ENCODE data around the gene FGD6. TPM values are rescaled to one million over a fixed set of nuclear protein-coding genes. Genes with fewer than 3 reads are reported as not detected.

FGD6 gene
- total and polyA plus RNA-seq, 3 donors from 2014 or later: 4.8 to 13.6 (median 13.1) TPM

DNA sequence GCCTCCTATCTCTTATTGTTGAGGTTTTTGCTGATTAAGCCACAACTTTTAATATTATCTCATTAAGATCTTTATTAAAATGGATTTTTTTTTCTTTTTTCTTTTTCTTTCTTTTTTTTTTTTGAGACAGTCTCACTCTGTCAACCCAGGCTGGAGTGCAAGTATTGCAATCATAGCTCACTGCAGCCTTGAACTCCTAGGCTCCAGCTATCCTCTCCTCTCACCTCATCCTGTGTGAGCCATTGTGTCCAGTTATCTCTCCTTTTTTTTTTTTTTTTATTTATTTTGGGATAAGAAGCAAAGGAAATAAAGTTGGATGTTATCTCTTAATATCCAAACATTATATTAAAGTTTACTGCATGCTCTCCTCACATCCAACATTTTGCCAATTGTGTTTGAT, 13.0 kb upstream of the FGD6 start:
- no peak overlapping the region for H3K27ac ChIP-seq
- intact Hi-C loops (cut with DNase I; ENCODE audit: low total_unique reads): no loop called here
- H3K4me1 ChIP-seq: peaks cover 15% of the 10 kb centered on the region

DNA sequence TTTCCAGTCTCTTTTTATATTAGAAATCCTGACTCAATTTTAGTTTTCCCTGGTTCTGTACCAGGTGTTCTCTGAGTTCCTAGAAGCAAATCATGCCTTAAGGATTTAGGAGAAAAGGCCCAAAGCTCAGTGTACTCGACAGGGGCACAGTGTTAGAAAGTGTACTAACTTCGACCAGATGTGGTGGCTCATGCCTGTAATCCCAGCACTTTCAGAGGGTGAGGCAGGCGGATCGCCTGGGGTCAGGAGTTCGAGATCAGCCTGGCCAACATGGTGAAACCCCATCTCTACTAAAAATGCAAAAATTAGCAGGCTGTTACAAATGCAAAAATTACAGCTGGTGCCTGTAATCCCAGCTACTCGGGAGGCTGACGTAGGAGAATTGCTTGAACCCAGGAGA, 12.4 kb upstream of the FGD6 start:
- Histone ChIP-seq H3K27me3 (no peaks in the 10 kb centered on the region), H3K9me3 (no peaks in the 10 kb centered on the region), H3K4me1 (peaks cover 15% of the 10 kb centered on the region), H3K27ac (no peak overlapping the region), H3K4me3 (no peak overlapping the region), H3K36me3 (ENCODE audit: low read depth, missing control alignments) (no peaks in the 10 kb centered on the region)
- no peak for DNase-seq
- TF ChIP-seq, protein P1, sequence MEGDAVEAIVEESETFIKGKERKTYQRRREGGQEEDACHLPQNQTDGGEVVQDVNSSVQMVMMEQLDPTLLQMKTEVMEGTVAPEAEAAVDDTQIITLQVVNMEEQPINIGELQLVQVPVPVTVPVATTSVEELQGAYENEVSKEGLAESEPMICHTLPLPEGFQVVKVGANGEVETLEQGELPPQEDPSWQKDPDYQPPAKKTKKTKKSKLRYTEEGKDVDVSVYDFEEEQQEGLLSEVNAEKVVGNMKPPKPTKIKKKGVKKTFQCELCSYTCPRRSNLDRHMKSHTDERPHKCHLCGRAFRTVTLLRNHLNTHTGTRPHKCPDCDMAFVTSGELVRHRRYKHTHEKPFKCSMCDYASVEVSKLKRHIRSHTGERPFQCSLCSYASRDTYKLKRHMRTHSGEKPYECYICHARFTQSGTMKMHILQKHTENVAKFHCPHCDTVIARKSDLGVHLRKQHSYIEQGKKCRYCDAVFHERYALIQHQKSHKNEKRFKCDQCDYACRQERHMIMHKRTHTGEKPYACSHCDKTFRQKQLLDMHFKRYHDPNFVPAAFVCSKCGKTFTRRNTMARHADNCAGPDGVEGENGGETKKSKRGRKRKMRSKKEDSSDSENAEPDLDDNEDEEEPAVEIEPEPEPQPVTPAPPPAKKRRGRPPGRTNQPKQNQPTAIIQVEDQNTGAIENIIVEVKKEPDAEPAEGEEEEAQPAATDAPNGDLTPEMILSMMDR (IDR thresholded peaks at IDR 0.05): no peak
- TF ChIP-seq POLR2A (IDR thresholded peaks at IDR 0.05): no peak
- 81 to 83% methylated on average over 7 of the region's 7 CpGs for WGBS, 2 donors
- intact Hi-C loops (cut with DNase I; ENCODE audit: low total_unique reads): no loop called here

More for the DNA sequence above, 13.0 kb upstream of the FGD6 start:
- Histone ChIP-seq H3K4me3 (no peak overlapping the region), H3K27me3 (no peaks in the 10 kb centered on the region), H3K36me3 (ENCODE audit: low read depth, missing control alignments) (no peaks in the 10 kb centered on the region), H3K9me3 (no peaks in the 10 kb centered on the region)
- TF ChIP-seq POLR2A (IDR thresholded peaks at IDR 0.05): no peak
- TF ChIP-seq, protein P1 (IDR thresholded peaks at IDR 0.05): no peak
- DNase-seq: no peak

DNA sequence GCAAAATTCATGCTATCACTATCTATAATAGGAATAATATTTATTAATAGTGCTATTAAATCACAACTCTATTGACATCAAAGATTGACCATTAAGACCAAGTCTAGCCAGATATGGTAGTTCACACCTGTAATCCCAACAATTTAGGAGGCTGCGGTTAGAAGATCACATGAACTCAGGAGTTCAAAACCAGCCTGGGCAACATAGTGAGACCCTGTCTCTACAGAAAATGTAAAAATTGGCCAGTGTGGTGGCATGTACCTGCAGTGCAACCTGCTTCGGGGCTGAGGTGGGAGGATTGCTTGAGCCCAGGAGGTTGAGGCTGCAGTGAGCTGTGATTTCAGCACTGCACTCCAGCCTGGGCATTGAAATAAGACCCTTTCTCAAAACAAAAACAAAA, 11.3 kb upstream of the FGD6 start:
- WGBS, 2 donors: 87 to 88% methylated on average over 2 of the region's 2 CpGs
- DNase-seq: no peak
- no peaks in the 10 kb centered on the region for H3K9me3 ChIP-seq
- H3K27me3 ChIP-seq: no peaks in the 10 kb centered on the region
- H3K4me1 ChIP-seq: peaks cover 15% of the 10 kb centered on the region
- H3K4me3 ChIP-seq: no peak overlapping the region
- no peaks in the 10 kb centered on the region for H3K36me3 ChIP-seq (ENCODE audit: low read depth, missing control alignments)
- no peak overlapping the region for H3K27ac ChIP-seq
- no peak for TF ChIP-seq POLR2A (IDR thresholded peaks at IDR 0.05)
- TF ChIP-seq, protein P1 (IDR thresholded peaks at IDR 0.05): no peak
- intact Hi-C loops (cut with DNase I; ENCODE audit: low total_unique reads): no loop called here

DNA sequence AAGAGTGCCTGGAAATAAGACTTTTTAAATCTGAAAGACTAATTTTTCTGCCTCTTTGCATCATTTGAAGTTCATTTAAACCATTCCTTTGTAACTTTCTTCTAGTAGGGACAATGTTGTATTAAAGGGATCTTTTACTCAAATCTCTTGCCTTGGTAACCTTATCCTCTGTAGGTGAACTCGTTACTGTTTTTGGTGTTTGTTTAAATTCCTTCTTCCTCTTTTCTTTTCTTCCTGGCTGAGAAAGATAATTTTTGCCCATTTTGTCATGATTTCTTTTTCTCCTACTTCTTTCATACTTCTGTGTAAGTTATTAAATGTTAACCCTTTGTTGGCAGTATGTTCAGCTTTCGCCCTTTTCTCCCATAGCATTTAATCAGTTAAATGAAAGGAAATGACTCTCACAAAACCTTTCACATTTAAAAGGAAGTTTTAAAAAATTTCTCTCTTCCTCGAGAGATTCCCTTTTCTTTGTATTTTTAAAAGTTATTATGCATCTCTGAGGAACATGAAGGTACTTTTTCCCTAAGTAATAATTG, 10.6 kb upstream of the FGD6 start:
- intact Hi-C loops (cut with DNase I; ENCODE audit: low total_unique reads): no loop called here
- DNase-seq: no peak
- Histone ChIP-seq H3K9me3 (no peaks in the 10 kb centered on the region), H3K4me3 (no peak overlapping the region), H3K27ac (no peak overlapping the region), H3K36me3 (ENCODE audit: low read depth, missing control alignments) (no peaks in the 10 kb centered on the region), H3K4me1 (peaks cover 21% of the 10 kb centered on the region), H3K27me3 (no peaks in the 10 kb centered on the region)
- WGBS, 2 donors: 46 to 64% methylated on average over 3 of the region's 3 CpGs
- TF ChIP-seq, protein P1 (IDR thresholded peaks at IDR 0.05): no peak
- TF ChIP-seq POLR2A (IDR thresholded peaks at IDR 0.05): no peak

DNA sequence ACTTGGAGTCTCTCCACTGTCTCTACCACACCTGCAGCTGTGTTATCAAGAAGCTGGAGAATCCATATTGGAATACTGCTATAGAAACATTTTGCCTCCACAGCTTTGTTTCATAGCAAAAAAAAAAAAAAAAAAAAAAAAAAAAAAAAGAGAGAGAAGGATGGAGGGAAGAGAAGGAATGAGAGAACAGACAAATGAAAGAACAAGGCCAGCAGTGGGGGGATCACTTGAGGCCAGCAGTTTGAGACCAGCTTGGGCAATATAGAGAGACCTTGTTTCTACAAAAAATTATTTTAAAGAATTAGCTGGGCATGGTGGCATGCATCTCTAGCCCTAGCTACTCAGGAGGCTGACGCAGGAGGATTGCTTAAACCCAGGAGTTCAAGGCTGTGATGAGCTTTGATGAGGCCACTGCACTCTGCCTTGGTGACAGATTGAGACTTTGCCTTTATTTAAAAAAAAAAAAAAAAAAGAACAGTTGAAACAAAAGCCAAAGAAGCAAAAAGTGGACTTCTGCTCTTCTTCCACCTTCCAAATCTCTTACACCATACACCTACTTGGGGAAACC, 8.5 kb upstream of the FGD6 start:
- WGBS, 2 donors: 84 to 100% methylated on average over 1 of the region's 1 CpG
- intact Hi-C loops (cut with DNase I; ENCODE audit: low total_unique reads): no loop called here

More for the DNA sequence above, 8.5 kb upstream of the FGD6 start:
- Histone ChIP-seq H3K4me3 (no peak overlapping the region), H3K27ac (no peak overlapping the region), H3K9me3 (no peaks in the 10 kb centered on the region), H3K4me1 (peaks cover 23% of the 10 kb centered on the region), H3K36me3 (ENCODE audit: low read depth, missing control alignments) (no peaks in the 10 kb centered on the region), H3K27me3 (no peaks in the 10 kb centered on the region)
- TF ChIP-seq, protein P1 (IDR thresholded peaks at IDR 0.05): no peak
- no peak for TF ChIP-seq POLR2A (IDR thresholded peaks at IDR 0.05)
- no peak for DNase-seq

Data from testis (tissue), 3 donors.